ENCODE data around the gene ADAM19.
A peak's percentile ranks its signal among the peaks of the same experiment; 100 is the strongest.
"Not testable (repeated sequence)": the region's sequence is repeated elsewhere in the genome, so short reads cannot be mapped to it uniquely, and the experiment has no call there.

ADAM19 gene

GRCh38 chr5:157459715-157460599, 115.6 kb downstream of the ADAM19 start, which contains the start of gene NIPAL4:
NIPAL4 (plus strand) TSS chr5:157460213; CDS start chr5:157460321, 108 bp downstream.
- DNase-seq: peak in 1 of 2 experiments; percentile 47

- no peak for DNase-seq
Measured at GRCh38 chr5:157458835-157459234, 116.7 kb downstream of the ADAM19 start.

- DNase-seq: no peak
Measured at GRCh38 chr5:157457391-157457790, 118.2 kb downstream of the ADAM19 start.

GRCh38 chr5:157456301-157456700, 119.3 kb downstream of the ADAM19 start:
- no peak for DNase-seq

GRCh38 chr5:157455057-157455456, 120.5 kb downstream of the ADAM19 start:
- DNase-seq: no peak

- DNase-seq: no peak
Measured at GRCh38 chr5:157454273-157454672, 121.3 kb downstream of the ADAM19 start.

GRCh38 chr5:157451806-157452205, 123.8 kb downstream of the ADAM19 start:
- no peak for DNase-seq

GRCh38 chr5:157450024-157450423, 125.6 kb downstream of the ADAM19 start:
- no peak for DNase-seq

- DNase-seq: no peak
Measured at GRCh38 chr5:157449011-157449723, 126.4 kb downstream of the ADAM19 start.

GRCh38 chr5:157447201-157447637, 128.4 kb downstream of the ADAM19 start:
- DNase-seq: no peak

- DNase-seq: no peak
Measured at GRCh38 chr5:157446412-157446935, 129.1 kb downstream of the ADAM19 start.

GRCh38 chr5:157445745-157446411, 129.7 kb downstream of the ADAM19 start:
- no peak for DNase-seq

GRCh38 chr5:157444224-157444623, 131.4 kb downstream of the ADAM19 start:
- no peak for DNase-seq

- DNase-seq: no peak
Measured at GRCh38 chr5:157443041-157443549, 132.5 kb downstream of the ADAM19 start.

GRCh38 chr5:157434096-157434495, 141.5 kb downstream of the ADAM19 start:
- no peak for DNase-seq

- peak; percentile 17 to 62 for DNase-seq
Measured at GRCh38 chr5:157431544-157432200, 143.9 kb downstream of the ADAM19 start.

- DNase-seq: not testable (repeated sequence)
Measured at GRCh38 chr5:157429920-157430319, 145.7 kb downstream of the ADAM19 start.
